NCI-H748 (cell line): ENCODE data around the gene RAB11FIP2.

Experiments
- DNase-seq: peaks from one replicate; lab custom pipeline; 2025; ENCODE audit not compliant: unreplicated experiment; lab: John Stamatoyannopoulos, UW

Gene RAB11FIP2

DNA sequence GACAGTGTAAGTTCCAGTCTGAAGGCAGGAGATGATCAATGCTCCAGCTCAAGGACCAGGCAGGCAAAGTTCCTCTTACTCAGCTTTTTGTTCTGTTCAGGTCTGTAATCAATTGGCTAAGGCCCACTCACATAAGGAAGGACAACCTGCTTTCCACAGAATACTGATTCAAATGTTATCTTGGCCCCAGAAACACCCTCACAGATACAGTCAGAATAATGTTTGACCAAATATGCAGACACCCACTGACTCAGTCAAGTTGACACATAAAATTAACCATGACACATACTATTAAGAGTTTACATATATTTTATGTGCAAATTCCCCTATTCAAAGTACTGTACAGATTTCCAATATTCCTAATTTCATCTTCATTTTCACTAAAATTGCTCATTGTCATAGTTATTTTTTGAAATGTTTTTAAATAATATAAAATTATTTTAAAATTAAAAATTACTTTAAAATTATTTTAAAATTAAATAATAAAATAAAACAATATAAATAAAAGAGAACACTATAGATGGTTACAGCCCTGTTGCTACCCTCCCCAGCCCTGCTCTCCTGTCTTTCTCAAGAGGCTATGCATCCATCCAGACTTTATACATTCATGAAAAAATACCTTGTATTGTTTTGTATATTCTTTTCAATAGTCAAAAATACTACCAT lies 59.4 kb downstream of the RAB11FIP2 start:
- DNase-seq: no peak

GRCh38 chr10:117983961-117984360 lies 62.8 kb downstream of the RAB11FIP2 start:
- no peak for DNase-seq

- DNase-seq: no peak
Measured at GRCh38 chr10:117980755-117981702, 65.7 kb downstream of the RAB11FIP2 start.

GRCh38 chr10:117980216-117980615 lies 66.5 kb downstream of the RAB11FIP2 start:
- DNase-seq: no peak

DNA sequence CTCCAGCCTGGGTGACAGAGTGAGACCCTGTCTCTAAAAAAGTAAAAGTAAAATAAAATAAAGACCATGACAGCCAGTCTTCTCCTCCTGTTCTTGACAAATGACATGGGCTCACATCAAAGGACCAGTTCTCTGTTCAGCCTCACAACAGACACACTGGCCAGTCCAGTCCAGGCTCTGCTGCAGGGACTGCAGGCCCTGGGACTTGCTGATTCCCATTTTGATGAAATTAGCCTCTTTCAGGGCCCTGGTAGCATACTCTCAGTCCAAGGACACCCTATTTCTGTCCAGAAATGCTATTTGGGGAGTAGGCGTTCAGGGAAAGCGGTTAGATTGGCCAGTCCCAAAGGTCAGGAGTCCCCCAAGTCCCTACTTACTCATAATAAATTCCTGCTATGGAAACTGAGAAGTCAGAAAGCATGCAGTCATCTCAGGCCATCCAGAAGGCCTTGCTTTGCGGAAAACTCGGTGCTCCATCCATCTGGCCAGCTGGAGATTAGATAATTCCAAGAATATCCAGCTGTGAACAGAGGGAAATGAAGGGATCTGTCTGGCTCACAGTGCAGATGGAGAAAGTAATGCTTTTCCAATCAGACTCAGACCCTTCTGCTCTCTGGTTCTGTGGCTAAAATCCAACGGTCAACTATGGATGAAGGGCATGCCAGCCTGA lies 74.4 kb downstream of the RAB11FIP2 start:
- no peak for DNase-seq

GRCh38 chr10:117970962-117971361 lies 75.8 kb downstream of the RAB11FIP2 start:
- DNase-seq: no peak

DNA sequence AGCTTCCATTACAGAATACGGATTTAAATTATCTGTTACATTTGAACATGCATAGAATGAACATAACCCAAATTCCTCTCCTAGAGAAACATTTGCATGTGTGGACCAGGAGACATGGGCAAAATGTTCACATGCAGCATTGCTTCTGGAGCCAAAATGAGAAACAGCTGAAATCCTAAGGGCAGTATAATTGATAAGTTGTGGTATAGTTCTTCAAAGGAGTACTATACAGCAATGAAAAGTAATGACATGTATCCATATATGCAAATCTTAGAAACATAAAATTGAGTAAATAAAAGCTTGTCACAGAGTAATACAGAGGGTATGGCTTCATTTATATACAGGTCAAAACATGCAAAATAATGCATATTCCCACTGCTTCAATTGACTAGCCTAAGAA lies 77.1 kb downstream of the RAB11FIP2 start:
- no peak for DNase-seq

DNA sequence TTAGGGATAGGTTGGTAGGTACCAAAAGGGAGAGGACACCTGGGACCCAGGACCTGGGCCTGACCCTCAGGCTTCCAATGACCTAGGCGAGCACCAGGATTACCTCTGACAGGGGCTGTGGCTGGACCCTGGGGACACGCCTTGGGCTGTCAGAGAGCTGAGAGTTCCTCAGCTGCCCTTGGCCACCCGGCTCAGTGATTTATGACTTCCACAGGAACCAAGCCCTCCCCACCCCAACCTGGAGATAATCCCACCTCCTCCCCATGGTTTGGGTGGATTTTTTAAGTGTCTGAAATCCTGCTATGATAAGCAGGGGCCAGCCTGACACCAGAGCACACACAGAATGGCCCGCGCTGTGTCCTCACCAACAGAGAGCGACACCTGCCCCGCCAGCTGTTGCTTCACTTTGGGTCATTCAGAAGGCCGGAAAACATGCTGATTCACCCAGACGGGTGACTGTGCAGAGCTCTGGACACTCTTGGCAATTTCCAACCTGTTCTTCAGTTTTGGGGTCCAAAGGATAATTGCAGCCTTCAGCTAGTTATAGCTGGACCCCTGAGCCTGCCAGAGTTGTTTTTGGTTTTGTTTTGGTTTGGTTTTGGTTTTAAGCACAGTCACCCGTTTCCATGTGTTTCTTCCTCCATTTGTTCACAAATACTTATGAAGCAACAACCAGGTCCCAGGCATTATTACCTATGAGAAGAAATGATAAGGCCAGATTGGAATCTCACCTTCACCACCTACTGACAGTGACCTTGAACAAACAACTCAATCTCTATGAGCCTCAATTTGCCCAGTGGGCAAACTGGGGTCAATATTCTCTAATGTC lies 78.2 kb downstream of the RAB11FIP2 start:
- DNase-seq: peak; percentile 60

DNA sequence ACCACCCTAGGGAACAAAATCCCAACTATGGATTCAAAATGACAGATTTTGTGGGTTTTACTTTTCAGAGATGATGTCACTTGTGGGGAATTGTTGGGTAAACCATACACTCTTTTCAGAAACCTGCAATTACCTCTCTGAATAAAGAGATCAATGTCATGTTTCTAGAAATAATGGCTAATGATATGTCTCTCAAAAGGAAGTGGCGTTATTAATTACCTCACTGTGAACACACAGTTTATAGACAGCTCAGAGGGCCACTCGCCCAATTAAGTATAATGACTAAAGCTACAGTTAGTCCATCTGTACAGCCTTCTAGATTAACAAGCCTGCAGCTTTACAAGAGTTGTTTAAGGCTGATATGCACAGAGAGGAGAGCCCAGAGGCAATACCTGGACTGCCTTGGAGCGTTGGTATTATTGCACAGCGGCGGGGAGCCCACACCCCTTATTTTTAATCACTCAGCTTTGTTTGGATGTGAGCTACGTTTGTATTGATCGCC lies 79.5 kb downstream of the RAB11FIP2 start:
- DNase-seq: peak; percentile 97

- DNase-seq: peak; percentile 18
Measured at GRCh38 chr10:117965984-117966383, 80.8 kb downstream of the RAB11FIP2 start.

- no peak for DNase-seq
Measured at GRCh38 chr10:117964536-117964935, 82.2 kb downstream of the RAB11FIP2 start.

DNA sequence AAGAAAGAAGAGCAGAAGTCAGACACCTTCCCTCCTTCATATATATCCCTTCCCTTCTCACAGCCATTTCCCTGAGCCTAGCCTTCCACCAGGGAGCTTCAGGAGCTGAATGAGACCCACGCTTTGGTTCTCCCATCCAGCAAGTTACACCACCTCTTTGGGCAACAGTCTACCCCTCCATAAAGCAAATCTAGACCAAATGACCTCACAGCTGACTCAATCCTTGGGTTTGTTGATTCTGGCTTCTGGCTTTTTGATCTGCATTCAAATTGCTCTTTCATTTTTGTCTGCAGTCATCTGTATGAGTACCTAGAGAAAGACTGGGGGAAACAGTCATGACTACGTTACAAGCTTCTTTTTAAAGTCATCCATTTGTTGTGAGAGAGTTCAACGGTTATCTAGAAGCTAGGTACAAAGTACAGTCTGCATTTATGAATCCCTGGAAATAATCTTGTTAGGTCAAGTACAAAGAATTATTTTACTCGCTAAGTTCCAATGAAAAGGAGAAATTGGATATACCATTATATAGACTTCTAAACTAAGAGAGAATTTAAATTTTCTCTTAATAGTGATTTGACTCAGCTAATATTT lies 86.3 kb downstream of the RAB11FIP2 start:
- no peak for DNase-seq

DNA sequence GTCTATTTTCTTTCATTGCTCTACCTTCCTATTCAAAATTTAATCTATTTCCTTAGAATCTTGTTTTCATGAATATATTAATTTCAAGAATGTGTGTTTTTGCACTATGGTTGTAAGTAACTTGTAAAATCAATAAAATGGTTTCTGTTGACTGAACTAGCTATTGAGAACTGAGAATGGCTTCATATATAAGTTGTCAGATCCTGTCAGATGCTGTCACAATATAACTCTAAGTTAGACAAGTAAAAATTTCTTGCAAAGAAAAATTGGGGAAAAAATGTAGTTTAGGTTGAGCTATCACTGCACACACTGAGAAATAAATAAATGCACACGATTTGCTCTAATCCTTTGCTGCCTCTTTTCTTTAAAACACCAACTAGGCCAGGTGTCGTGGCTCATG lies 89.8 kb downstream of the RAB11FIP2 start:
- no peak for DNase-seq

DNA sequence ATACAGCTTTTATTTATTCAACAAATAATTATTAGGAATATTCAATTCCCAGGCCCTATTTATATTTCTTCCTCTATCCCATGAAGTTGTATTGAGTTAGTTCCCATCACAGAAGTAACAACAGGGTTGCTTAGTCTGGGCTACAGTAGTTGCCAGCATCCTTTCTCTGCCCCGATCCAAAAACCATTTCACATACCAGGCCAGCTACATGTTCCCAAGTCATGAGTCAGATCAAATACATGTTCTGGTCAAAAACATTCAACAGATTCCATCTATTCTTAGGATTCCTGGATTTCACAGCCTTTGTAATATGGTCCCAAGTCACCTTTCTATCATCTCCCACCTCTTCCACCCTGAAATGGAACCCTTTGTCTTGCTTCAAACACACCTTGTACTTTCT lies 91.6 kb downstream of the RAB11FIP2 start:
- no peak for DNase-seq
